Natural killer cell (primary cell): Measurements from ENCODE around the gene PREX1. TPM values are rescaled to one million over a fixed set of nuclear protein-coding genes. Genes with fewer than 3 reads are reported as not detected.

Experiments used
- ATAC-seq, 3 donors: fragments of 150-1000 bp in 2 of 3; fragments of 200-7000 bp in 1 of 3; cut with Tn5 transposase; 1 replicate in 1 of 3; 2 replicates in 2 of 3; pipeline ENCODE4 v1.10.0; 2021; ENCODE audit warnings: mild to moderate bottlenecking in 2 of 3, moderate library complexity in 2 of 3
- DNase-seq, 2 donors: peaks; one replicate each; pipeline versions ENCODE4 v3.0.0 to v3.0.0-alpha.2; 2013 to 2021; ENCODE audit warnings: mixed read lengths in 1 of 2
- H3K27ac ChIP-seq: one replicate; pipeline ENCODE4 v1.5.1; 2013; ENCODE audit warnings: mild to moderate bottlenecking, low read length
- H3K27me3 ChIP-seq: one replicate; pipeline ENCODE4 v1.6.1; 2013; ENCODE audit warnings: low read length; ENCODE audit not compliant: control insufficient read depth, insufficient read depth
- H3K36me3 ChIP-seq: one replicate; pipeline ENCODE4 v1.6.1; 2013; ENCODE audit warnings: low read length; ENCODE audit not compliant: control insufficient read depth, insufficient read depth
- H3K4me1 ChIP-seq: one replicate; pipeline ENCODE4 v1.6.1; 2013; ENCODE audit warnings: low read length; ENCODE audit not compliant: control insufficient read depth, insufficient read depth
- H3K4me3 ChIP-seq: one replicate; pipeline ENCODE4 v1.5.1; 2013; ENCODE audit warnings: low read length
- H3K9me3 ChIP-seq: one replicate; pipeline ENCODE4 v1.6.1; 2013; ENCODE audit warnings: low read length; ENCODE audit not compliant: control insufficient read depth, insufficient read depth
- H3K27ac Mint-ChIP-seq, 2 donors: one replicate each; pipeline ENCODE4 v1.8.0; 2022; ENCODE audit warnings: mild to moderate bottlenecking in 2 of 2, mixed read lengths in 2 of 2, moderate library complexity in 1 of 2
- H3K27me3 Mint-ChIP-seq, 2 donors: one replicate each; pipeline ENCODE4 v1.8.0; 2022; ENCODE audit warnings: low read depth in 2 of 2, mixed read lengths in 2 of 2
- H3K36me3 Mint-ChIP-seq: one replicate; pipeline ENCODE4 v1.8.0; 2022; ENCODE audit warnings: mixed read lengths
- H3K4me1 Mint-ChIP-seq, 2 donors: one replicate each; pipeline ENCODE4 v1.8.0; 2022; ENCODE audit warnings: mixed read lengths in 2 of 2
- H3K4me3 Mint-ChIP-seq: one replicate; pipeline ENCODE4 v1.8.0; 2022; ENCODE audit warnings: mild to moderate bottlenecking, moderate library complexity, mixed read lengths
- H3K9me3 Mint-ChIP-seq, 2 donors: one replicate each; pipeline ENCODE4 v1.8.0; 2022; ENCODE audit warnings: mixed read lengths in 2 of 2
- WGBS: methylation state at CpG from one replicate; pipeline ENCODE4 v1.1.7; 2013; ENCODE audit warnings: missing lambda C conversion rate; ENCODE audit not compliant: insufficient coverage; 5-methylcytosine and 5-hydroxymethylcytosine counted together
- intact Hi-C: fragments of 100-400 bp; cut with micrococcal nuclease; formaldehyde crosslinking; loops from one replicate; pipeline ENCODE4 v1.14.2; 2022
- total RNA-seq, 4 donors: library from RNA; stranded (reverse); fragments of 120-200 nt in 1 of 4; gene quantifications; one replicate each; pipeline versions ENCODE4 v1.2.3 to v1.2.4, GENCODE V29; 2013 to 2022
- TF ChIP-seq, protein P1 (sequence below): fragments of 200-600 bp; IDR thresholded peaks from one replicate; pipeline ENCODE4 v1.8.0; 2022; ENCODE audit warnings: antibody characterized with exemption

Gene PREX1
- total RNA-seq, 3 donors from 2014 or later (not counting 1 experiment from before 2014, with no cell fraction given), result 382 to 392 (median 389) TPM

DNA sequence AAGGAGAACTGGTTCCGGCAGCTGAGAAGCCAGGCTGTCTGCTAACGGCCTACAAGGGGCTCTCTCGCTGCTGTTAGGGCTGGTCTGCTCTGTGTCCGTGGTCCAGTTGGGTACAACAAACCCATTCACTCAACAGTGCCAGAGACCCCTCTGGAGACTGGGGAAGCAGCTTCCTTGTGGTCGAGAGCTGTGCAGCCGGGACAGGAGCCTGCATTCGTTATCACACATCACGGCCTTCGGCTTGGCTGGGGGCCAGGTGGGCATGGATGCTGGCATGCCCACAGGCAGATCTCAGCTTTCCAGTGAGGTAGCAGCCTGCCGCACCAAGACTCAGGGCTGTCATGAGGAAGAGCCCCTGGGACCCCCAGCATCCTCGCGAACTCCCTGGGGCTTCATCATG is 124.7 kb downstream of the PREX1 start:
- no peak overlapping the region for H3K4me3 ChIP-seq
- Mint-ChIP-seq H3K4me1 (peaks cover 75 to 93% of the 10 kb centered on the region in 2 donors), H3K36me3 (peaks cover 24% of the 10 kb centered on the region), H3K27me3 (no peaks in the 10 kb centered on the region), H3K4me3 (no peak overlapping the region), H3K27ac (peak overlapping the region; percentile 62 to 90), H3K9me3 (no peaks in the 10 kb centered on the region)
- H3K27me3 ChIP-seq, result no peaks in the 10 kb centered on the region
- TF ChIP-seq, protein P1, sequence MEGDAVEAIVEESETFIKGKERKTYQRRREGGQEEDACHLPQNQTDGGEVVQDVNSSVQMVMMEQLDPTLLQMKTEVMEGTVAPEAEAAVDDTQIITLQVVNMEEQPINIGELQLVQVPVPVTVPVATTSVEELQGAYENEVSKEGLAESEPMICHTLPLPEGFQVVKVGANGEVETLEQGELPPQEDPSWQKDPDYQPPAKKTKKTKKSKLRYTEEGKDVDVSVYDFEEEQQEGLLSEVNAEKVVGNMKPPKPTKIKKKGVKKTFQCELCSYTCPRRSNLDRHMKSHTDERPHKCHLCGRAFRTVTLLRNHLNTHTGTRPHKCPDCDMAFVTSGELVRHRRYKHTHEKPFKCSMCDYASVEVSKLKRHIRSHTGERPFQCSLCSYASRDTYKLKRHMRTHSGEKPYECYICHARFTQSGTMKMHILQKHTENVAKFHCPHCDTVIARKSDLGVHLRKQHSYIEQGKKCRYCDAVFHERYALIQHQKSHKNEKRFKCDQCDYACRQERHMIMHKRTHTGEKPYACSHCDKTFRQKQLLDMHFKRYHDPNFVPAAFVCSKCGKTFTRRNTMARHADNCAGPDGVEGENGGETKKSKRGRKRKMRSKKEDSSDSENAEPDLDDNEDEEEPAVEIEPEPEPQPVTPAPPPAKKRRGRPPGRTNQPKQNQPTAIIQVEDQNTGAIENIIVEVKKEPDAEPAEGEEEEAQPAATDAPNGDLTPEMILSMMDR, result no peak
- H3K27ac ChIP-seq, result no peak overlapping the region
- peaks cover 57% of the 10 kb centered on the region for H3K4me1 ChIP-seq
- H3K36me3 ChIP-seq, result peaks cover 79% of the 10 kb centered on the region
- intact Hi-C loops, result no loop called here
- no peak for ATAC-seq
- DNase-seq, result no peak
- 77% methylated on average over 12 of the region's 12 CpGs for WGBS
- no peaks in the 10 kb centered on the region for H3K9me3 ChIP-seq

DNA sequence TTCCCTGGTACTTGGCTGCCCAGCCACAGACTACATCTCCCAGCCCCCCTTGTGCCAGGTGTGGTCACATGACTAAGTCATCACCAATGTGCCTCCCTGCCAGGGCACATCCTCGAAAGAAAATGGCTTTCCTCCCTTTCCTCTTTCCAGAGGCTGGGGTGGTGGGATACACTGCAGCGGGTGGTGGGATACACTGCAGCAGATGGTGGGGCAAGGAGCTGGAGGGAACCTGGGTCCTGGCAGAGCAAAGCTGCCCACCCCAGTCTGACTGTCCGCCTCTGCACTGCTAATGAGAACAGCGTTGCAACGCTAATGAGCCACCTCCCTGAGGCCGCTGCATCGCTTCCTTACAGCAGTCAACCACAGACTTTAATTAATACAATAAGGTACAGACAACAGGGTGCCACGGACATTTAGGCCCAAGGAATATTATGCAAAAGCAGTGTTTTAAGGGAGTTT is 125.3 kb downstream of the PREX1 start:
- Mint-ChIP-seq H3K27me3 (no peaks in the 10 kb centered on the region), H3K9me3 (no peaks in the 10 kb centered on the region), H3K4me1 (peaks cover 77 to 94% of the 10 kb centered on the region in 2 donors), H3K36me3 (peaks cover 22% of the 10 kb centered on the region), H3K4me3 (peak overlapping the region; percentile 37), H3K27ac (peak overlapping the region; percentile 62 to 85)
- H3K27me3 ChIP-seq, result no peaks in the 10 kb centered on the region
- DNase-seq, result no peak
- no peak overlapping the region for H3K4me3 ChIP-seq
- TF ChIP-seq, protein P1, result no peak
- peaks cover 79% of the 10 kb centered on the region for H3K36me3 ChIP-seq
- WGBS, result 74% methylated on average over 8 of the region's 8 CpGs
- no peaks in the 10 kb centered on the region for H3K9me3 ChIP-seq
- H3K4me1 ChIP-seq, result peaks cover 62% of the 10 kb centered on the region
- ATAC-seq, result peak in 1 of 3 donors; percentile 42
- no peak overlapping the region for H3K27ac ChIP-seq
- intact Hi-C loops, result no loop called here

DNA sequence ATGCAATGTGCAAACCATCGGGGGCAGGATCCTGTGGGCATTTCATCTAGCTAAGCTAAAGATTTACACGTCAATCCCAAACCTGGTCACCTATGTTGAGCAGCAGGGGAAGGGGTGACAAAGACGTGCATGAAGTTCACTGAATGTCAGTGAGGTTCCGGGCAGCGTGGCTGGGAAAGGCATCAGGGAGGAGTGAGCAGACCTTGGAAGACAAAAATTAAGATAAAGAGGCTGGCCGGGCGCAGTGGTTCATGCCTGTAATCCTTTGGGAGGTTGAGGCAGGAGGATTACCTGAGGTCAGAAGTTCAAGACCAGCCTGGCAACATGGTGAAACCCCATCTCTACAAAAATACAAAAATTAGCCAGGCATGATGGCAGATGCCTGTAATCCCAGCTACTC is 126.1 kb downstream of the PREX1 start:
- H3K36me3 Mint-ChIP-seq, result peaks cover 21% of the 10 kb centered on the region

More for the DNA sequence above, 126.1 kb downstream of the PREX1 start:
- Histone ChIP-seq H3K4me1 (peaks cover 55% of the 10 kb centered on the region), H3K27ac (no peak overlapping the region), H3K9me3 (no peaks in the 10 kb centered on the region), H3K4me3 (no peak overlapping the region), H3K27me3 (no peaks in the 10 kb centered on the region), H3K36me3 (peaks cover 75% of the 10 kb centered on the region)
- Mint-ChIP-seq H3K4me3 (no peak overlapping the region), H3K9me3 (no peaks in the 10 kb centered on the region), H3K27ac (peak overlapping the region; percentile 13 to 85), H3K27me3 (no peaks in the 10 kb centered on the region), H3K4me1 (peaks cover 74 to 93% of the 10 kb centered on the region in 2 donors)
- intact Hi-C loops, result no loop called here
- 98% methylated on average over 7 of the region's 7 CpGs for WGBS
- TF ChIP-seq, protein P1, result no peak
- DNase-seq (no peak), ATAC-seq (no peak)
